HEK293T (cell line): ENCODE measurements around the gene LMNB1.

Source experiments
- BHLHE40 ChIP-seq: fragments of 450-650 bp; IDR thresholded peaks from 2 replicates; pipeline ENCODE4 v1.6.1; 2016; ENCODE audit warnings: mild to moderate bottlenecking, moderate library complexity, borderline replicate concordance
- ELF4 ChIP-seq: fragments of 450-650 bp; IDR thresholded peaks from 2 replicates; pipeline ENCODE4 v1.6.1; 2017; ENCODE audit warnings: antibody characterized with exemption
- FOXA1 ChIP-seq: fragments of 450-650 bp; IDR thresholded peaks from 2 replicates; pipeline ENCODE4 v1.6.1; 2016; ENCODE audit warnings: mild to moderate bottlenecking
- FOXK2 ChIP-seq: fragments of 450-650 bp; IDR thresholded peaks from 2 replicates; pipeline ENCODE4 v1.6.1; 2016; ENCODE audit warnings: mild to moderate bottlenecking
- L3MBTL2 ChIP-seq: fragments of 450-650 bp; conservative IDR thresholded peaks from 2 replicates; pipeline ENCODE4 v1.6.1; 2016; ENCODE audit warnings: mild to moderate bottlenecking
- LEF1 ChIP-seq: fragments of 450-650 bp; IDR thresholded peaks from 2 replicates; pipeline ENCODE4 v1.6.1; 2017; ENCODE audit warnings: mild to moderate bottlenecking, borderline replicate concordance
- SUZ12 ChIP-seq: fragments of 450-650 bp; IDR thresholded peaks from 2 replicates; pipeline ENCODE4 v1.6.1; 2016; ENCODE audit warnings: mild to moderate bottlenecking
- TARDBP ChIP-seq: fragments of 450-650 bp; IDR thresholded peaks from 2 replicates; pipeline ENCODE4 v1.6.1; 2016
- TF ChIP-seq, protein P1 (sequence below): fragments of 450-650 bp; IDR thresholded peaks from 2 replicates; pipeline ENCODE4 v1.6.1; 2016

GRCh38 chr5:126757713-126758357, 19.1 kb upstream of the LMNB1 start:
- TF ChIP-seq TARDBP, result no peak
- TF ChIP-seq SUZ12, result no peak
- TF ChIP-seq ELF4, result no peak
- no peak for TF ChIP-seq FOXA1
- TF ChIP-seq L3MBTL2, result no peak
- TF ChIP-seq, protein P1, sequence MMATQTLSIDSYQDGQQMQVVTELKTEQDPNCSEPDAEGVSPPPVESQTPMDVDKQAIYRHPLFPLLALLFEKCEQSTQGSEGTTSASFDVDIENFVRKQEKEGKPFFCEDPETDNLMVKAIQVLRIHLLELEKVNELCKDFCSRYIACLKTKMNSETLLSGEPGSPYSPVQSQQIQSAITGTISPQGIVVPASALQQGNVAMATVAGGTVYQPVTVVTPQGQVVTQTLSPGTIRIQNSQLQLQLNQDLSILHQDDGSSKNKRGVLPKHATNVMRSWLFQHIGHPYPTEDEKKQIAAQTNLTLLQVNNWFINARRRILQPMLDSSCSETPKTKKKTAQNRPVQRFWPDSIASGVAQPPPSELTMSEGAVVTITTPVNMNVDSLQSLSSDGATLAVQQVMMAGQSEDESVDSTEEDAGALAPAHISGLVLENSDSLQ, result no peak
- no peak for TF ChIP-seq FOXK2
- TF ChIP-seq LEF1, result no peak
- TF ChIP-seq BHLHE40, result no peak
